ENCODE data around the gene NUAK2.

DNA sequence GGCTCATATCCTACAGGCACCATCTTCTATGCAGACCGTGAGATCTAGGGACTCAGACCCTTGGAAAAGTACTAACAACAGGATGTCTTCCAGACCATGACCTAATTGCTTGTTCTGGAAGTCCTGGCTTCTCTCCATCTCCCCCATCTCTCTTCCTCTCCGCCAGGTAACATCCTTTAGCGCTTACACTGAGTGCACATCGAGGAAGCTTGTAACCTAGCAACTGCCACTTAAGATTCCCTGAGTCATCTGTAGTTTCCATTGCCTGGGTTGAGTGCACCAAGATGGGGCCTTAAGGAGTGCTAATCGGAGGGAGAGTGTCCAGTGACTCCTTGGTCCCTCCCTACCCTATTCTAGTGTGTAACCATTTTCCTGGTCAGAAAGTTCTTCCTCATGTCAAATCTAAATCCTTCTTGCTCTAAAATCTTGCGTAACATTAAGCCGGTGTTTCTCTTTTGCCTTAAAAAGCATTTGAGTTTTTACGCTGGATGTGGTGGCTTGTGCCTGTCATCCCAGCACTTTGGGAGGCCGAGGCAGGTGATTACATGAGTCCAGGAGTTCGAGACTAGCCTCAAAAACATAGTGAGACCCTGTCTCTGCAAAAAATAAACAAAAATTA is 25.5 kb upstream of the NUAK2 start:
- TF ChIP-seq, protein P1, sequence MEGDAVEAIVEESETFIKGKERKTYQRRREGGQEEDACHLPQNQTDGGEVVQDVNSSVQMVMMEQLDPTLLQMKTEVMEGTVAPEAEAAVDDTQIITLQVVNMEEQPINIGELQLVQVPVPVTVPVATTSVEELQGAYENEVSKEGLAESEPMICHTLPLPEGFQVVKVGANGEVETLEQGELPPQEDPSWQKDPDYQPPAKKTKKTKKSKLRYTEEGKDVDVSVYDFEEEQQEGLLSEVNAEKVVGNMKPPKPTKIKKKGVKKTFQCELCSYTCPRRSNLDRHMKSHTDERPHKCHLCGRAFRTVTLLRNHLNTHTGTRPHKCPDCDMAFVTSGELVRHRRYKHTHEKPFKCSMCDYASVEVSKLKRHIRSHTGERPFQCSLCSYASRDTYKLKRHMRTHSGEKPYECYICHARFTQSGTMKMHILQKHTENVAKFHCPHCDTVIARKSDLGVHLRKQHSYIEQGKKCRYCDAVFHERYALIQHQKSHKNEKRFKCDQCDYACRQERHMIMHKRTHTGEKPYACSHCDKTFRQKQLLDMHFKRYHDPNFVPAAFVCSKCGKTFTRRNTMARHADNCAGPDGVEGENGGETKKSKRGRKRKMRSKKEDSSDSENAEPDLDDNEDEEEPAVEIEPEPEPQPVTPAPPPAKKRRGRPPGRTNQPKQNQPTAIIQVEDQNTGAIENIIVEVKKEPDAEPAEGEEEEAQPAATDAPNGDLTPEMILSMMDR (IDR thresholded peaks at IDR 0.05): no peak
- TF ChIP-seq EP300 (IDR thresholded peaks at IDR 0.05): no peak

Data from ovary (tissue), 3 donors.